Memory B cell (primary cell): Measurements from ENCODE around the gene SUN1.
A peak's percentile ranks its signal among the peaks of the same experiment; 100 is the strongest.
"Not testable (repeated sequence)": the region's sequence is repeated elsewhere in the genome, so short reads cannot be mapped to it uniquely, and the experiment has no call there.

ENCODE experiments used
- ATAC-seq: fragments of 150-1000 bp; cut with Tn5 transposase; 2 replicates; pipeline ENCODE4 v1.10.0; 2021; ENCODE audit warnings: low read depth, mild to moderate bottlenecking, moderate library complexity
- DNase-seq, 2 donors: peaks; one replicate each; pipeline ENCODE4 v3.0.0; 2022; ENCODE audit warnings: low spot score in 2 of 2
- H3K27ac Mint-ChIP-seq: one replicate; pipeline ENCODE4 v1.8.0; 2022; ENCODE audit warnings: mild to moderate bottlenecking, moderate library complexity, mixed read lengths
- H3K27me3 Mint-ChIP-seq: one replicate; pipeline ENCODE4 v1.8.0; 2022; ENCODE audit warnings: mixed read lengths
- H3K36me3 Mint-ChIP-seq: one replicate; pipeline ENCODE4 v1.8.0; 2022; ENCODE audit warnings: mild to moderate bottlenecking, mixed read lengths
- H3K4me1 Mint-ChIP-seq: one replicate; pipeline ENCODE4 v1.8.0; 2022; ENCODE audit warnings: mixed read lengths
- H3K4me3 Mint-ChIP-seq: one replicate; pipeline ENCODE4 v1.8.0; 2022; ENCODE audit warnings: mild to moderate bottlenecking, moderate library complexity, mixed read lengths
- H3K9me3 Mint-ChIP-seq: one replicate; pipeline ENCODE4 v1.8.0; 2022; ENCODE audit warnings: mixed read lengths

SUN1 gene

GRCh38 chr7:923108-924041, 91.1 kb downstream of the SUN1 start:
- peak; percentile 91 for ATAC-seq
- H3K27ac Mint-ChIP-seq: peak overlapping the region; percentile 77
- peak; percentile 64 to 70 for DNase-seq
- H3K27me3 Mint-ChIP-seq: peaks cover 5% of the 10 kb centered on the region
- H3K36me3 Mint-ChIP-seq: peaks cover 3% of the 10 kb centered on the region
- H3K4me3 Mint-ChIP-seq: peak overlapping the region; percentile 85
- H3K9me3 Mint-ChIP-seq: no peaks in the 10 kb centered on the region
- H3K4me1 Mint-ChIP-seq: peaks cover 23% of the 10 kb centered on the region

- peak overlapping the region; percentile 81 for H3K27ac Mint-ChIP-seq
- not testable (repeated sequence) for ATAC-seq, H3K9me3 Mint-ChIP-seq, H3K4me3 Mint-ChIP-seq, H3K36me3 Mint-ChIP-seq, H3K27me3 Mint-ChIP-seq, DNase-seq
- peaks cover 28% of the 10 kb centered on the region for H3K4me1 Mint-ChIP-seq
Measured at GRCh38 chr7:924042-924441, 91.8 kb downstream of the SUN1 start.
